GM18873 (cell line): ENCODE data around the gene SNORC.

ENCODE experiments used
- ATAC-seq: cut with Tn5 transposase; IDR thresholded peaks from one replicate; pipeline ENCODE4 v1.9.1; 2021; ENCODE audit warnings: mild to moderate bottlenecking, moderate library complexity, moderate number of reproducible peaks; ENCODE audit not compliant: unreplicated experiment, low FRiP score

SNORC gene

DNA sequence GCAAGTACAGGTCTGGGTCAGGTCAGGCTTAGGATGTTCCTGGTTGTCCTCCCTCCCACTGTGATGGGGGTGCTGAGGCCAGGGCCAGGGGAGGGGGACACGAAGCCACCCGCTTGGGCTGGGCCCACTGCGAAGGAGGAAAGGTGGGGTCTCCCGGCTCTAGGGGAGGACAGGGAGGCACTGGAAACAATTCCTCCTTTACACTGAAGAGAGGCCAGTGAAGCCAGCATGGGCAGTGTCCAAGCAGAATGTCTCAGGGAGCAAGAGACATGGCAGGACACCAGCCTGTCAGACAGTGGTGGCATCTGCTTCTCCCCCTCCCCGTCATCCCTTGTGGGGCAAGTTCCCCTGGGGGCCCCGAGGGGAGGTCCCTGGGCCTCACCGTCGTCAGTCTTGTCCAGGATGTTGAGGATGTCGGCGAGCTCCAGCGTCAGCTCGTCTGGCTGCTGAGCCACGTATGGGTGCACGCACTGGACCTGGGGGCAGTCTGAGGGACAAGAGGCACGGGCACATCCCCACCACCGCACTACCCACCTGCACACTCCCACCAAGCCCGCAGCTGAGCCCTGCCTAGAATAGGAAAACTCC is 10.8 kb downstream of the SNORC start:
- ATAC-seq, result no peak

DNA sequence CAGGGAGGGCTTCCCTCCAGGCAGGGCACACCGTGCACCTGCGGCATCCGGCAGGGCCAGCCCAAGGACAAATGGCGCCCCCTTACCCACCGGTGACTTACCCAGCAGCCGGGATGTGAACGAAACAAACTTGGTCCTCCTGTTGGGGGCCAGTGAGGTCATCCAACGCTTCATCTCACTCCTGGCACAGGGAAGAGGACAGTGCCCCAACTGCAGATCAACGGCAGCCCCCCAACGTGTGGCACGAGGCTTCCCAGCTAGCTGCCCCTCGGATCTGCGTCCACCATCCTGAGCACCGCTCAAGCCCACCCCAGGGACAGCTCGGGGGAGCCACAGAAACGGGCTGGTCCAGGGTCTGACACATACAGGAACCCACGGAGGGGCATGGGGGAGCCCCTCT is 12.0 kb downstream of the SNORC start:
- ATAC-seq, result no peak

- no peak for ATAC-seq
These were observed 12.5 kb downstream of the SNORC start for GRCh38 chr2:232882505-232883115.

- no peak for ATAC-seq
These were observed 13.2 kb downstream of the SNORC start for GRCh38 chr2:232883116-232883721.

DNA sequence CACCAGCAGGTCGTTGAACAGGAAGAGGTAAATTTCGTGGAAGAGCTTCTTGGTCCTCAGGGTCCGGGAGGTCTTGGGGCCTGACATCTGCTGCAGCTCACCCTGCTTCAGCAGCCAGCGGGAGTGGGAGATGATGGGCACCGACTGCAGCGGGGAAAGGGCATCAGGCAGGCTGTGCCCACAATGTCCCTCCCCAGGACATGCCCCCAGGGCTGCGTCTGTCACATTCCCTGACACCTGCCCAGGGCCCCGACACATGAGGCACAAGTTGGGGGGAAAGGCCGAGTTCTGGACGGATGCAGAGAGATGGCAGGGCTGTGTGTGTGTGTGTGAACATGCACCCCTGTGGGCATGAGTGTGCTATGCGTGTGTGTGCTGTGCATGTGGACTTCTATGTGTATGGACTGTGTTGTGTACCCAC is 13.9 kb downstream of the SNORC start:
- no peak for ATAC-seq

DNA sequence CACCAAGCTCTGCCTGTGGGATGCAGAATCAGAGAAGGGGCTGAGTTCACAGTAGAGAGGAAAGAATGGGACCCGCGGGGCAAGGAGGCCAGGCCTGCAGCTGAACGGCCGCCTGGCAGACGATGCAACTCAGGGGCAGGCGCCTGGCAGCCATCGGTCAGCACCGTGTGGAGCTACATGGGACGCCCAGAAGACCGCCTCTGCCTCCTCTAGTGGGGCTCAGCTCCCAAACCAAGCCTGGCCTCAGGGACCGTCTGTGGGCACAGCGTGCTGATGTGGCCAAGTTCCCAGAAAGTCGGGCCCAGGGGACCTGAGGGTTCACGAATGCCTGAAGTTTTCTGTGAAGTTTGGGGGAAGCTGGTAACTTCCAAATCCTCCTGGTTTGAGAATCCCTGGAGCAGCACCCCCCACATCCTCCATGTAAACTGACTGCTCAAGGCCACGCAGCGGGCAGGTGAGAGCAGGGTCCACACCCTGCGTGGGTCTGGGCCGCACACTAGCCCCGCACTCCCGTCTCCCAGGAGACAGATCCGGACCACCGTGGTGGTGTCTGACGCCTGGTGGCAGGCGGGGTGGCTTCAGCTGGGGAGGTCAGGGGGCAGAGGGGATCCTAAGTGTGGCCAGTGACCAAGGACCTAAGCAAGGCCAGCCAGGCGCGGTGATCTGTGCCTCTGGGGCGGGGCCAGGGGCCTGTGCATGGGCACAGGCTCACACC is 14.6 kb downstream of the SNORC start:
- no peak for ATAC-seq

GRCh38 chr2:232885264-232885961 is 15.3 kb downstream of the SNORC start:
- no peak for ATAC-seq

GRCh38 chr2:232886176-232886575 is 16.1 kb downstream of the SNORC start:
- ATAC-seq, result no peak

DNA sequence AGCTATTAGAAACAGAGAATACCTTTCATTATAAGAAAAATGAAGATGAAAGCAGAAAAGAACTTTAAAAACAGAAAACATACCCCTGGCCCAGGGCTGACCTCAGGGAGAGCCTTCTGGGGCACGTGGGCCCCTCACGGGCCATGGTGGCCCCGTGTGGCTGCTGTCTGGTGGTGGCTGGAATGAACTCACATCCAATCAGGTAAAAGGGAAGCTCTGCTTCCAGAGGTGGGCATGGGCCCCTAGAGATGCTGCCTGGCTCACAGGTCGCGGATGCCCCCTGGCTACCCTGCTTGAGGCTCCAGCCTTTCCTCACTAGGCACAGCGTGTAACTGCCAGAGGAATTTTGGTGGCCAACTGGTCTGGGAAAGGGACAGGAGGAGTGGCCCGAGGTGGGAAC is 16.6 kb downstream of the SNORC start:
- no peak for ATAC-seq

DNA sequence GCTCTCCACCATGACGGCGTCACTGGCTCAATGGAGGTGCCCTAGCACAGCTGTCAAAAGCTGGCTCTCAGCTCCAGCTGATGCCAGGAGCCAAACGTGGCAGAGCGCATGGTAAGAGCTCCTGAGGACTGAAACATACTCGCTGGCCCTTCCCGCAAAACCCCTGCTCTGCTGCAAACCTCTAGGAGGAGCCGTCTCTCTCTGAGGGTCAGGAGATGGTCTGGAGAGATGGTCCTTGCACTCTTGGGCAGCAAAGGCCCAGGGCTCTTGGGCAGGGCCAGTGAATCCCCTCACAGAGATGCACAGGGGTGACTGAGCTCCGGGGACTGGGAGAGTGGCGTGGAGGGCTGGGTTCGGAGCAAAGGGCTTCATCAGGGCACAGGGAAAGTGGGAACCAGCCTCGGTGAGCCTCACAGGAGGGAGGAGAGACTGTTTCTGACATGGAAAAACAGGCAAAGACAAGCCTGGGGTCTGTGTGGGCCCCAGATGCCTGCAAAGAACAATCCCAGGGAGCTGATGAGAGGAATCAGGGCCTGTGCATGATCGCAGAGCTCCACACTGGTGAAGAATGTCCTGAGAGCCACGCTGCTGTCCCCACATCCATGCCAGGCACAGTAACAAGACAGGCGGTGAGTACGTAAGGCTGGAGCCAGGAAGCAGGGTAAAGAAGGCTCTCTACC is 17.2 kb downstream of the SNORC start:
- ATAC-seq, result no peak

DNA sequence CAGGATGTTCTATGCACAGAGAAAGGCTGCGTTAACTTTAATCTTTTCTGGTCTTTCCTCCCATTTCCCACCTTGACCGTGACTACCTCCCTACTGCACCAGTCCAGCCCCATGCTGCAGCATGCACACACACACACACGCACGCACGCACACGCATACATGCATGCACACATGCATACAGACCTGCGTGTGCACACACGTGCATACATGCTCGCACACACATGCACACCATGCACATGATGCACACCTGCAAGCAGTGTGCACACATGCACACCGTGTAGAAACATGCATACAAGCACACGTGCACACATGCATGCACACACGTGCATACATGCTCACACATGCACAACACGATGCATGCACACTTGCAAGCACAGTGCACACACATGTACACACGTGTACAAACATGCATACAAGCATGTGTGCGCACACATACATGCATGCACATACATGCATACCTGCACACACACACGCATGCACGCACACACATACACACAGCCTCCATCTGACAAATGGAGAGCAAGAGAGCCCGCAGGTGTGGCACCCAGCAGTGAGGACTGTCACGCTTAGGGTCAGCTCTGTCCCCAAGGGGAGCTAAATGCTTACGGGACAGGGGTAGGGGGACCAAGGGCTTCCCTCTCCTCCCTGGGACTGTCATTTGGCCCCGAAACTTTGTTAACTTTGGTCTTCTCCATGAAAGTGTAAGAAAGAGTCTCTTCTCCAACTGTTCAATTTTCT is 18.2 kb downstream of the SNORC start:
- ATAC-seq, result no peak

- ATAC-seq, result no peak
These were observed 18.9 kb downstream of the SNORC start for GRCh38 chr2:232888839-232889529.

DNA sequence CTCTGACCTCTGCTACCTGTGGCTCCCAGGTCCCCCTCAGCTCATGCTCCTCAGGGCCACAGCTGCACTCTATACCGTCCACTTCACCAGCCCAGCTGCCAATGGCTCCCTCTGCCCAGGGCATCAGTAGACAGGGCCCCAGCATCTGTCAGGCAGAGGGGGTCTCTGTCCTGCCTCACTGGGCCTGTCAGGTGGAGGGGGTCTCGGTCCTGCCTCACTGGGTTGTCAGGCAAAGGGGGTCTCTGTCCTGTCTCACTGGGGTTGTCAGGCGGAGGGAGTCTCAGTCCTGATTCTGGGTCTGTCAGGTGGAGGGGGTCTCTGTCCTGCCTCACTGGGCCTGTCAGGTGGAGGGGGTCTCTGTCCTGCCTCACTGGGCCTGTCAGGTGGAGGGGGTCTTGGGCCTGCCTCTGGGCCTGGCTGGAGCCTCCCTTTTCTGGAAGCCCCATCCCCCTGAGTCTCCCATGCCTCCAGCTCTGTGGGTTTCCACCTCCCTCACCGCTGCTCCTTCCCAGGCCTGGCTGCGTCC is 19.9 kb downstream of the SNORC start:
- no peak for ATAC-seq

DNA sequence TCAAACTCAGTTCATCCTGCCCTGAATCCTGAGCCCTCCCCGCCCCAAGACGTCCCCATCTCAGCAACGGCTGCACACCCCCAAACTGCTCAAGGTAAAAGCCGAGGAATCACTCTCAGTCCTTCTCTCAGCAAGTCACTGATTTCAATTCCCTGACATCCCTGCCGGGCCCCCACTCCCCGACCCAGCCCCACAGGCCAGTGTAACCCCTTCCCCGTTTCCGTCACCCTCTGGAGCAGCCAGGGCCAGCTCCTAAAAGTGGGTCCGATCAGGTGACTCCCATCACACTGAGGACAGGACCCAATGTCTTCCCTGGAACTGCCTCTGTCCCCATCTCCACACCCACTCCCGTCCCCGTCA is 20.5 kb downstream of the SNORC start:
- no peak for ATAC-seq

- no peak for ATAC-seq
These were observed 21.0 kb downstream of the SNORC start for GRCh38 chr2:232890896-232891601.

- ATAC-seq, result no peak
These were observed 21.6 kb downstream of the SNORC start for GRCh38 chr2:232891621-232892071.

DNA sequence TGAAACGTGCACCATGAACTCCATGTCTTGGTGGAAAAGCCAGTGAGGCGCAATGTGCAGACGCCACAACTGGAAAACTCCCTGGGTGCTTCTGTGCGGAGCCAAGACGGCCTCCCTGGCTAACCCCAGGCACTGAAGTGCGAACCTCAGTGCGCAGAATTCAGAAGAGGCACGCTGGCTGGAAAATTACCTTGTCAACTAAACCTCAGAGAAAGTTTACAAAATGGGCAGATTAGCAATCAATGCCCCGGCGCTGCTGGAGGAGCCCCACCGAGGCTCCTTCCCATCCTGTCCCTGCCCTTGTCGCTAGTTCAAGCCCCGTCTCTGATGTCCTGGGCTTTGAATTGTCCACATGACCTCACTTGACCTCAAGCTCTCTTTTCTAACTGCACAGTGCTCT is 22.2 kb downstream of the SNORC start:
- ATAC-seq, result no peak

DNA sequence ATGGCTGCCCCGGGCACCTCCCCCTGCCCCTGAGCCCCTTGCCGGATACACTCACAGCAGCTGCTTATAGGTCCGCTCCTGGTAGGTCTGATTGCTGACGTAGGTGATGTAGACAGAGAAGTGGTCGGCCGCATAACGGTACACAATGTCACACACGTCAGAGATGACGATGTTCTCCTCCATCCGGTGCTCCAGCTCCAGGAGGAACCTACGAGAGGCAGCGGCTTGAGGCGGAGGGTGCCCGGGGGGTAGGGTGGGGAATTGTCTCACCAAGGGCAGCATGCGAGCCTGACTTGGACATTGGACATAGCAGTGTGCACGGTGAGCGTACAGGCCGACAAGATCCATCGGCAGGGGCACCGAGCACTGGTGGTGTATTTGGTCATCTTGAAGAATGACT is 22.8 kb downstream of the SNORC start:
- no peak for ATAC-seq
